Measurements from ENCODE around the gene PHF3. TPM values are rescaled to one million over a fixed set of nuclear protein-coding genes. Genes with fewer than 3 reads are reported as not detected.
A peak's percentile ranks its signal among the peaks of the same experiment; 100 is the strongest.

PHF3 gene
- total RNA-seq, 1 donor from 2014 or later = 56.7 TPM

DNA sequence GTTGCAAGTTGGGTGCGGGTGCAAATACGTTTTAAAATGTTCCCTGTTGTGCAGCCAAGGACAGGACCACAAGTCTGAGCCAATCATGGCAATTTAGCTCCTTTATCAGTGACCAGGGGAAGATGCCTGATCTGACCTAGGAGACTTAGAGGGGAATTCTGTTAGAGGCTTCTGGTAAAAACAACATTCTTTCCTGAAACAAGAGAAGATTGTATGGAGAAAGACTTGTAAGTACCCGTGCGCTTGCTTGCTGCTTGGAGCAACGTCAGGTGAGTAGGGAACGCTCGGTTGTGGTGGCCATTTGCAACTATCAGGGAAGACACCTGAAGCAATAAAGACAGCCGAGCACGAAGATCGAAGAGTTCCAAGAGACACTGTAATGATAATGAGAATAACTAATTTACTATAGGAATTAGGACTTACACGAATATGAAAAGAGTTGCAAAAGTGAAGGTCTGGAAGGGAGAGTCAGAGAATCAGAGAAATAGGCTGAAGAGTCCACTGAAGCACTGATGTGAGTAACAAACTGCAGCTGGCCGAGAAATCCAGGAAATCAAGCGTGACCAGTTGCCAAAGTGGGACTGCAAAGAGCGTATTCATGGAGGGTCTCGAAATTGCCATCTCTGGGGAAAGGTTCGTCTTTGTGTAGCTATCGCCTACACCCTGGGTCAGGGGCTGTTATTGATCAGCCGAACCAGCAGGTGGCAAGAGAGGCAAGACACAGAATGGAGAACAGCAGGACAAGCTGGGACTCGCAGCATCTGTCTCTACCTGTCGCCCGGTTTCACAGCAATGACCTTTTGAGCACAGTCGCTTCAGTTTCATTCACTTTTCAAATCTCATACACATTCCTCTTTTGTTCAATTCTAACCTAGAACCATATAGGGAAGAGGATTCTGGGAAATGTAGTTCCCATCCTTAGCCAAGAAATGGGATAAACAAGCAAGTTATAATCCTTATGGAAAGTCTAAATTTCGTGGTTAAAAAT lies 37.3 kb upstream of the PHF3 start:
- no peaks in the 10 kb centered on the region for H3K9me3 Mint-ChIP-seq
- POLR2A ChIA-PET = interaction anchor here (0.6 to 2.1 kb wide), 6 partner anchors 16 to 246 kb away, joined by 3 to 15 read pairs (median 5); partner anchors contain the start of gene PHF3
- TF ChIP-seq, protein P1, sequence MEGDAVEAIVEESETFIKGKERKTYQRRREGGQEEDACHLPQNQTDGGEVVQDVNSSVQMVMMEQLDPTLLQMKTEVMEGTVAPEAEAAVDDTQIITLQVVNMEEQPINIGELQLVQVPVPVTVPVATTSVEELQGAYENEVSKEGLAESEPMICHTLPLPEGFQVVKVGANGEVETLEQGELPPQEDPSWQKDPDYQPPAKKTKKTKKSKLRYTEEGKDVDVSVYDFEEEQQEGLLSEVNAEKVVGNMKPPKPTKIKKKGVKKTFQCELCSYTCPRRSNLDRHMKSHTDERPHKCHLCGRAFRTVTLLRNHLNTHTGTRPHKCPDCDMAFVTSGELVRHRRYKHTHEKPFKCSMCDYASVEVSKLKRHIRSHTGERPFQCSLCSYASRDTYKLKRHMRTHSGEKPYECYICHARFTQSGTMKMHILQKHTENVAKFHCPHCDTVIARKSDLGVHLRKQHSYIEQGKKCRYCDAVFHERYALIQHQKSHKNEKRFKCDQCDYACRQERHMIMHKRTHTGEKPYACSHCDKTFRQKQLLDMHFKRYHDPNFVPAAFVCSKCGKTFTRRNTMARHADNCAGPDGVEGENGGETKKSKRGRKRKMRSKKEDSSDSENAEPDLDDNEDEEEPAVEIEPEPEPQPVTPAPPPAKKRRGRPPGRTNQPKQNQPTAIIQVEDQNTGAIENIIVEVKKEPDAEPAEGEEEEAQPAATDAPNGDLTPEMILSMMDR (IDR thresholded peaks at IDR 0.05) = peak; percentile 58
- peak; percentile 53 for DNase-seq
- peak overlapping the region; percentile 84 for H3K4me3 Mint-ChIP-seq
- intact Hi-C loops (cut with micrococcal nuclease) = loop anchor here (1.0 to 5.0 kb wide), 7 partner anchors 26 to 291 kb away; partner anchors contain the start of genes LOC128125822, PHF3 and PTP4A1
- H3K4me1 Mint-ChIP-seq = peaks cover 13% of the 10 kb centered on the region
- H3K27ac Mint-ChIP-seq = peak overlapping the region; percentile 35
- H3K27me3 Mint-ChIP-seq = no peaks in the 10 kb centered on the region
- ATAC-seq (ENCODE audit: low read depth) = peak; percentile 100
- no peaks in the 10 kb centered on the region for H3K36me3 Mint-ChIP-seq (ENCODE audit: low read depth)
- CTCF ChIA-PET = interaction anchor here (0.6 to 6.1 kb wide), 25 partner anchors 10 to 246 kb away, joined by 3 to 169 read pairs (median 5); partner anchors contain the start of gene PHF3

DNA sequence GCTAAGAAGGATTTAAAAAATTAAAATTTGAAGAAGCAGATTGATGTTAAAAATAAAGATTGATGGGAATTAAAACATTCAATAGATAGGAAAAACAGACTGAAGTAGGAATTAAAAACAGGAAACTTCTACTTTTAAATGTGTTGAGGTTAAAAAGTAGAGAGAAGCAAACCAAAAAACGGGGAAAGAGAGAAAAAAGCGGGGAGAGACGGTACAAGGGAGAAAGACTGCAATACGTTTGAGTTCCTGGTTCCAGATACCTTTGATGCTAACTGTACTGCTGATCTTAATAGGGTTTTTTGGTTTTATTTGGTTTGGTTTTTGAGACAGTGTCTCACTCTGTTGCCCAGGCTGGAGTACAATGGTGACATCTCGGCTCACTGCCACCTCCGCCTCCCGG lies 36.4 kb upstream of the PHF3 start:
- DNase-seq (no peak), ATAC-seq (ENCODE audit: low read depth) (no peak)
- H3K4me1 Mint-ChIP-seq = peaks cover 13% of the 10 kb centered on the region
- H3K4me3 Mint-ChIP-seq = peak overlapping the region; percentile 84
- H3K27ac Mint-ChIP-seq = no peak overlapping the region
- H3K9me3 Mint-ChIP-seq = no peaks in the 10 kb centered on the region
- TF ChIP-seq, protein P1 (IDR thresholded peaks at IDR 0.05) = no peak
- ChIA-PET CTCF (interaction anchor here (1.0 to 6.1 kb wide), 19 partner anchors 9 to 247 kb away, joined by 3 to 169 read pairs (median 6); partner anchors contain the start of gene PHF3), POLR2A (interaction anchor here (1.1 to 2.1 kb wide), 4 partner anchors 26 to 246 kb away, joined by 3 to 15 read pairs (median 4); partner anchors contain the start of gene PHF3)
- no peaks in the 10 kb centered on the region for H3K36me3 Mint-ChIP-seq (ENCODE audit: low read depth)
- intact Hi-C loops (cut with micrococcal nuclease) = loop anchor here (5.0 kb wide), 1 partner anchor 68 kb away; no protein-coding TSS in a partner anchor
- no peaks in the 10 kb centered on the region for H3K27me3 Mint-ChIP-seq

DNA sequence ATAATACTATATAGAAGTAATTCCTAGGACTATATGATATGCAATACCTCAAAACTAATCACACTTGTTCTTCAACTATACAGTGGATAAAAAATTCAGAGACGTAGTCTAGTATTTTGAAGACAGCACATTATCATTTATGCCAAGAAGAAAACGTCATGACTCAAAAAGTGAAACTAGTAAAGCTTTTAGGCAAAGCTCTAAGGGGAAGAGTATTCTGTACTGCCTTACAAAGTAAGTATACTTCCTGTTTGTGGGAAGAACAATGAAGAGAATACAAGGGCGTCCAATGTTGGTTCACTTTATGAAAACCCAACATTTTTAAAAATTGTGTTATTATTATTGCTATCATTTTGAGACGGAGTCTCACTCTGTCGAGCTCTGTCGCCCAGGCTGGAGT lies 35.5 kb upstream of the PHF3 start:
- Mint-ChIP-seq H3K27ac (no peak overlapping the region), H3K9me3 (no peaks in the 10 kb centered on the region), H3K36me3 (ENCODE audit: low read depth) (no peaks in the 10 kb centered on the region), H3K4me3 (no peak overlapping the region), H3K27me3 (no peaks in the 10 kb centered on the region), H3K4me1 (peaks cover 13% of the 10 kb centered on the region)
- no peak for ATAC-seq (ENCODE audit: low read depth)
- TF ChIP-seq, protein P1 (IDR thresholded peaks at IDR 0.05) = no peak
- ChIA-PET POLR2A (no interaction called here), CTCF (interaction anchor here (0.7 to 6.1 kb wide), 3 partner anchors 35 to 162 kb away, joined by 3 to 169 read pairs (median 12); partner anchors contain the start of gene PHF3)
- no peak for DNase-seq
- intact Hi-C loops (cut with micrococcal nuclease) = no loop called here

DNA sequence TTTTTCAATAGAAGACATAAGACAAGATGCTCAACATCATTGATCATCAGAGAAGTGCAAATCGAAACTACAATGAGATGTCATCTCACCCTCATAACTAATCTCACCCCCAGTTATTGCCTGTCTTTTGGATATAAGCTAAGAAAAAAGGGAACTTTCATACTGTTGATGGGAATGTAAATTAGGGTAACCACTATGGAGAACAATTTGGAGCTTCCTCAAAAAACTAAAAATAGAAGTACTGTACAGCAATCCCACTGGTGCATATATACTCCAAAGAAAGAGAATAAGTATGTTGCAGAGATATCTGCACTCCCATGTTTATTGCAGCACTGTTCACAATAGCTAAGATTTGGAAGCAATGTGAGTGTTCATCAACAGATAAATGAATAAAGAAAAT lies 26.4 kb upstream of the PHF3 start:
- ATAC-seq (ENCODE audit: low read depth) = no peak
- intact Hi-C loops (cut with micrococcal nuclease) = no loop called here
- POLR2A ChIA-PET = no interaction called here

More for the DNA sequence above, 26.4 kb upstream of the PHF3 start:
- H3K36me3 Mint-ChIP-seq (ENCODE audit: low read depth) = no peaks in the 10 kb centered on the region
- H3K27ac Mint-ChIP-seq = no peak overlapping the region
- no peaks in the 10 kb centered on the region for H3K27me3 Mint-ChIP-seq
- no peaks in the 10 kb centered on the region for H3K4me1 Mint-ChIP-seq
- H3K4me3 Mint-ChIP-seq = no peak overlapping the region
- CTCF ChIA-PET = interaction anchor here (1.2 to 3.9 kb wide), 2 partner anchors 11 to 155 kb away, joined by 3 to 16 read pairs; no protein-coding TSS in a partner anchor
- DNase-seq = no peak
- H3K9me3 Mint-ChIP-seq = peaks cover 4% of the 10 kb centered on the region
- TF ChIP-seq, protein P1 (IDR thresholded peaks at IDR 0.05) = no peak

Measured in activated B cell treated with CpG ODN at 0.5 μM for 24 hours (primary cell).